Measurements from ENCODE around the gene ARPC2.

DNA sequence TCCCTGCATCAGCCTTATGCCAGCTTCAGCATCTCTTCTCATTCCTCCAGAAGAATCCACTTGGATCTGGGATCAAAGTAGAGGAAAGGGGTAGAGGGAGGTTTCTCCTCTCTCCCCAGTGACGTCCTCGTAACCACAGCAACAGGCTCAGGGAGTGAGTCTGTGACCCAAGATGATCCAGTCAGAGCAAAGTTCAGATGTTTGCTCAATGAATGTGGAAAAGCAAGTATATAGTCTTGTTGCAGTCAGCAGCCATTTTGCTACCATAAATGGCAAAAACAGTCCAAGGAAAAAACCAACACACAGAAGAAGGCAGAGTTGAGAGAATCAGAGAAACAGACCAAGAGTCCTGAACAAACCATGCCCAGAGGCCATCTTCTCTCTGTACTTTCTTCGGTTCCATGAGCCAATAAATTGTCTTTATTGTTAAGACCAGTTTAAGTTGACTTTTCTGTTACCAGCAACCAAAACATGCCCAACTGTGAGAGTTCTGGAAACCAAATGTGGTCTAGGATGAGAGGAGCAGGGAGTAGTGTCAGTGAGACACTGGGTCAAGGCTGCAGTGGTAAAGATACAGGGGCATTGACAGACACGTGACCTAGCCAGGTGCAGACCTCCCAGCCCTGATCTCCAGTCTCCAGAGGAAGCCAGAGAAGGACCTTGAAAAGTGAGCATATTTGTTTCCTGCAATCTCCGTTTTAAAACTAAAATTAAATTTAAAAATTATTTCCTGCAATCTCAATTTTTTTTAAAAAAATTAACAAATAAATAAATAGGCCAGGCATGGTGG, 47.0 kb upstream of the ARPC2 start:
- TF ChIP-seq, protein P1, sequence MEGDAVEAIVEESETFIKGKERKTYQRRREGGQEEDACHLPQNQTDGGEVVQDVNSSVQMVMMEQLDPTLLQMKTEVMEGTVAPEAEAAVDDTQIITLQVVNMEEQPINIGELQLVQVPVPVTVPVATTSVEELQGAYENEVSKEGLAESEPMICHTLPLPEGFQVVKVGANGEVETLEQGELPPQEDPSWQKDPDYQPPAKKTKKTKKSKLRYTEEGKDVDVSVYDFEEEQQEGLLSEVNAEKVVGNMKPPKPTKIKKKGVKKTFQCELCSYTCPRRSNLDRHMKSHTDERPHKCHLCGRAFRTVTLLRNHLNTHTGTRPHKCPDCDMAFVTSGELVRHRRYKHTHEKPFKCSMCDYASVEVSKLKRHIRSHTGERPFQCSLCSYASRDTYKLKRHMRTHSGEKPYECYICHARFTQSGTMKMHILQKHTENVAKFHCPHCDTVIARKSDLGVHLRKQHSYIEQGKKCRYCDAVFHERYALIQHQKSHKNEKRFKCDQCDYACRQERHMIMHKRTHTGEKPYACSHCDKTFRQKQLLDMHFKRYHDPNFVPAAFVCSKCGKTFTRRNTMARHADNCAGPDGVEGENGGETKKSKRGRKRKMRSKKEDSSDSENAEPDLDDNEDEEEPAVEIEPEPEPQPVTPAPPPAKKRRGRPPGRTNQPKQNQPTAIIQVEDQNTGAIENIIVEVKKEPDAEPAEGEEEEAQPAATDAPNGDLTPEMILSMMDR (conservative IDR thresholded peaks at IDR 0.05; ENCODE audit: low read length): no peak
- TF ChIP-seq EZH2phosphoT487 (IDR thresholded peaks at IDR 0.05; ENCODE audit: borderline replicate concordance): no peak
